Keratinocyte (primary cell): Measurements from ENCODE around the gene XRCC1. TPM values are rescaled to one million over a fixed set of nuclear protein-coding genes. Genes with fewer than 3 reads are reported as not detected.

Experiments used
- DNase-seq: peaks from one replicate; pipeline ENCODE4 v3.0.0-alpha.2; 2011; ENCODE audit warnings: low read depth, missing footprints, low spot score
- FAIRE-seq: peaks from 2 replicates; lab custom pipeline; 2011; peaks lifted over from hg19 to GRCh38; lab: Jason Lieb, UNC
- H2AFZ ChIP-seq: 2 replicates; pipeline ENCODE4 v1.6.0; 2012; ENCODE audit warnings: low read length, control low read depth, inconsistent platforms; ENCODE audit not compliant: control insufficient read depth
- H3K27ac ChIP-seq: 2 replicates; pipeline ENCODE4 v1.5.1; 2011; ENCODE audit warnings: low read length; ENCODE audit not compliant: control insufficient read depth, insufficient read depth
- H3K27me3 ChIP-seq: 3 replicates; pipeline ENCODE4 v1.6.0; 2011; ENCODE audit warnings: low read length; ENCODE audit not compliant: control insufficient read depth, insufficient read depth; ENCODE audit errors: extremely low read depth
- H3K36me3 ChIP-seq, 2 experiments: 2 replicates in 1 of 2; 3 replicates in 1 of 2; pipeline ENCODE4 v1.5.1; 2011; ENCODE audit warnings: low read length in 2 of 2, mild to moderate bottlenecking in 1 of 2; ENCODE audit not compliant: control insufficient read depth in 2 of 2, insufficient read depth in 2 of 2; ENCODE audit errors: extremely low read depth in 1 of 2
- H3K4me1 ChIP-seq: 3 replicates; pipeline ENCODE4 v1.5.1; 2011; ENCODE audit warnings: low read length; ENCODE audit not compliant: control insufficient read depth, insufficient read depth; ENCODE audit errors: extremely low read depth
- H3K4me2 ChIP-seq: 3 replicates; pipeline ENCODE4 v1.6.0; 2011; ENCODE audit warnings: low read depth, low read length; ENCODE audit not compliant: control insufficient read depth, insufficient read depth; ENCODE audit errors: extremely low read depth
- H3K4me3 ChIP-seq, 3 experiments: fragments of 200-600 bp in 1 of 3; sonication (generic) in 1 of 3; 2 replicates in 2 of 3; 3 replicates in 1 of 3; pipeline ENCODE4 v1.5.1; 2011 to 2016; ENCODE audit warnings: low read length in 3 of 3, mild to moderate bottlenecking in 3 of 3, control low read depth in 2 of 3, inconsistent platforms in 1 of 3, low read depth in 1 of 3, mixed read lengths in 1 of 3, mixed run types in 1 of 3, moderate library complexity in 1 of 3; ENCODE audit not compliant: control insufficient read depth in 2 of 3, insufficient read depth in 2 of 3; ENCODE audit errors: extremely low read depth in 1 of 3
- H3K79me2 ChIP-seq: 2 replicates; pipeline ENCODE4 v1.6.0; 2012; ENCODE audit warnings: low read length; ENCODE audit not compliant: control insufficient read depth, insufficient read depth
- H3K9ac ChIP-seq: 3 replicates; pipeline ENCODE4 v1.6.0; 2011; ENCODE audit warnings: low read length; ENCODE audit not compliant: control insufficient read depth, insufficient read depth; ENCODE audit errors: extremely low read depth
- H3K9me1 ChIP-seq: 3 replicates; pipeline ENCODE4 v1.6.0; 2011; ENCODE audit warnings: low read length; ENCODE audit not compliant: control insufficient read depth, insufficient read depth; ENCODE audit errors: extremely low read depth
- H3K9me3 ChIP-seq: 2 replicates; pipeline ENCODE4 v1.5.1; 2012; ENCODE audit warnings: low read depth, low read length; ENCODE audit not compliant: control insufficient read depth
- H4K20me1 ChIP-seq: 3 replicates; pipeline ENCODE4 v1.6.0; 2011; ENCODE audit warnings: low read length; ENCODE audit not compliant: control insufficient read depth, insufficient read depth; ENCODE audit errors: extremely low read depth
- EZH2 ChIP-seq: IDR thresholded peaks from one replicate; pipeline ENCODE4 v1.6.1; 2012; ENCODE audit warnings: inconsistent platforms, mild to moderate bottlenecking, low read length, moderate library complexity
- dilution Hi-C: fragments of 300-500 bp; cut with MboI; formaldehyde crosslinking; loops from one replicate; pipeline ENCODE4 v1.7.0; 2020; ENCODE audit warnings: low sequenced_read_pairs; ENCODE audit not compliant: extremely low pct_ligation_motif_present
- polyA plus RNA-seq, 5 experiments: library from polyadenylated mRNA; depleted of rRNA in 3 of 5; stranded (reverse) in 3 of 5; stranded (forward) in 1 of 5; unstranded in 1 of 5; fragments of >200 nt; gene quantifications; 1 replicate in 1 of 5; 2 replicates in 3 of 5; 3 replicates in 1 of 5; pipeline versions ENCODE4 v1.2.1 to v1.2.3, GENCODE V29; 2011 to 2012; ENCODE audit warnings: missing spikeins in 2 of 5, low read depth in 1 of 5, low replicate concordance in 1 of 5
- TF ChIP-seq, protein P1 (sequence below), 3 experiments: IDR thresholded peaks in 1 of 3; conservative IDR thresholded peaks in 1 of 3; optimal IDR thresholded peaks in 1 of 3; 2 replicates in 2 of 3; 3 replicates in 1 of 3; pipeline versions ENCODE3 to v1.5.1; 2011; ENCODE audit warnings: low read length in 3 of 3, mild to moderate bottlenecking in 3 of 3, moderate library complexity in 2 of 3, control low read depth in 1 of 3, inconsistent platforms in 1 of 3; ENCODE audit not compliant: insufficient read depth in 2 of 3; ENCODE audit errors: extremely low read depth in 1 of 3

Gene XRCC1
- polyA plus RNA-seq, 1 donor (not counting 4 experiments of a cell fraction or from before 2014, with no cell fraction given) = 16.3 TPM

GRCh38 chr19:43564800-43565199, 10.5 kb downstream of the XRCC1 start:
- FAIRE-seq = no peak
- Histone ChIP-seq H3K9me1 (no peaks in the 10 kb centered on the region), H3K27me3 (no peaks in the 10 kb centered on the region), H3K4me1 (peaks cover 1% of the 10 kb centered on the region), H3K9me3 (no peaks in the 10 kb centered on the region), H3K4me2 (no peak overlapping the region), H4K20me1 (no peaks in the 10 kb centered on the region), H3K4me3 (no peak overlapping the region), H3K79me2 (peaks cover 1% of the 10 kb centered on the region), H2AFZ (no peak overlapping the region), H3K9ac (no peak overlapping the region), H3K27ac (no peak overlapping the region), H3K36me3 (peaks cover 0 to 1% of the 10 kb centered on the region in 2 experiments)
- DNase-seq = no peak
- TF ChIP-seq EZH2 = no peak
- TF ChIP-seq, protein P1, sequence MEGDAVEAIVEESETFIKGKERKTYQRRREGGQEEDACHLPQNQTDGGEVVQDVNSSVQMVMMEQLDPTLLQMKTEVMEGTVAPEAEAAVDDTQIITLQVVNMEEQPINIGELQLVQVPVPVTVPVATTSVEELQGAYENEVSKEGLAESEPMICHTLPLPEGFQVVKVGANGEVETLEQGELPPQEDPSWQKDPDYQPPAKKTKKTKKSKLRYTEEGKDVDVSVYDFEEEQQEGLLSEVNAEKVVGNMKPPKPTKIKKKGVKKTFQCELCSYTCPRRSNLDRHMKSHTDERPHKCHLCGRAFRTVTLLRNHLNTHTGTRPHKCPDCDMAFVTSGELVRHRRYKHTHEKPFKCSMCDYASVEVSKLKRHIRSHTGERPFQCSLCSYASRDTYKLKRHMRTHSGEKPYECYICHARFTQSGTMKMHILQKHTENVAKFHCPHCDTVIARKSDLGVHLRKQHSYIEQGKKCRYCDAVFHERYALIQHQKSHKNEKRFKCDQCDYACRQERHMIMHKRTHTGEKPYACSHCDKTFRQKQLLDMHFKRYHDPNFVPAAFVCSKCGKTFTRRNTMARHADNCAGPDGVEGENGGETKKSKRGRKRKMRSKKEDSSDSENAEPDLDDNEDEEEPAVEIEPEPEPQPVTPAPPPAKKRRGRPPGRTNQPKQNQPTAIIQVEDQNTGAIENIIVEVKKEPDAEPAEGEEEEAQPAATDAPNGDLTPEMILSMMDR (optimal IDR thresholded peaks at IDR 0.05 in 1 of 3, IDR thresholded peaks at IDR 0.05 in 1 of 3, conservative IDR thresholded peaks at IDR 0.05 in 1 of 3; ENCODE audit: extremely low read depth in 1 of 3, insufficient read depth in 2 of 3, low read length in 3 of 3) = no peak
- dilution Hi-C loops = no loop called here

DNA sequence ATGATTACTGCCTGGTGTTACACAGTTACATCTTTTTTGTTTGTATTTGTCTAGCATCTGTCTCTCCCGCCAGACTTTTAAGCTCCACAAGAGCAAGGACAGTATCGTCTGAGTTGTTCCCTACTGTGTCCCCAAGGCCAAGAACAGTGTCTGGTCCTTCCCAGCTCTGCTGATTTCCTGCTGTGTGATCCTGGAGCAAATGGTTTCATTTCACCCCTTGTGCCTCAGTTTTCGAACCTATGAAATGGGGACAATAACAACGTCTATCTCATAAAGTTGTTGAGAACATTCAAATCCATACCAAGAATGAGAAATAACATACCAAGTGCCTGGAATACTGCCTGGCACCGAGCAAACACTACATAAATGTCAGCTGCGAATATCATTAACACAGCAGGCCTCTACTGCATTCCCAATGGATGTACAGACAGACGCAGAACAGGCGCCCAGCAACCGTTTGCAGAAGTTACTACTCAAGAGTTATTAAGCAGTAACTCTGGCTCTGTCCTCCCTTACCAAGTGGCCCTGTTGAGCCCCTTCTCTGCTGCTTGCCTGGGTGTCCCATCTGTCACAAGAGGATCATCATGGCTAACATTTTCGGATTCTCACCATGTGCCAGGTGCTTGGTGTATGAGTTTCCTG, 11.4 kb downstream of the XRCC1 start:
- no peaks in the 10 kb centered on the region for H4K20me1 ChIP-seq
- no peak overlapping the region for H3K4me3 ChIP-seq
- no peaks in the 10 kb centered on the region for H3K27me3 ChIP-seq
- no peak for DNase-seq
- no peaks in the 10 kb centered on the region for H3K9me1 ChIP-seq
- no peak overlapping the region for H3K27ac ChIP-seq
- no peak overlapping the region for H3K4me2 ChIP-seq
- FAIRE-seq = no peak
- no peak overlapping the region for H2AFZ ChIP-seq
- dilution Hi-C loops = no loop called here
- no peaks in the 10 kb centered on the region for H3K79me2 ChIP-seq
- H3K36me3 ChIP-seq = peaks cover 0 to 1% of the 10 kb centered on the region in 2 experiments
- no peak overlapping the region for H3K9ac ChIP-seq
- no peaks in the 10 kb centered on the region for H3K9me3 ChIP-seq
- TF ChIP-seq EZH2 = no peak
- TF ChIP-seq, protein P1 (optimal IDR thresholded peaks at IDR 0.05 in 1 of 3, IDR thresholded peaks at IDR 0.05 in 1 of 3, conservative IDR thresholded peaks at IDR 0.05 in 1 of 3; ENCODE audit: extremely low read depth in 1 of 3, insufficient read depth in 2 of 3, low read length in 3 of 3) = no peak
- H3K4me1 ChIP-seq = no peaks in the 10 kb centered on the region
